Memory B cell (primary cell): Measurements from ENCODE around the gene SUDS3.

Source experiments
- ATAC-seq: fragments of 150-1000 bp; cut with Tn5 transposase; 2 replicates; pipeline ENCODE4 v1.10.0; 2021; ENCODE audit warnings: low read depth, mild to moderate bottlenecking, moderate library complexity
- DNase-seq, 2 donors: peaks; one replicate each; pipeline ENCODE4 v3.0.0; 2022; ENCODE audit warnings: low spot score in 2 of 2
- H3K27ac Mint-ChIP-seq: one replicate; pipeline ENCODE4 v1.8.0; 2022; ENCODE audit warnings: mild to moderate bottlenecking, moderate library complexity, mixed read lengths
- H3K27me3 Mint-ChIP-seq: one replicate; pipeline ENCODE4 v1.8.0; 2022; ENCODE audit warnings: mixed read lengths
- H3K36me3 Mint-ChIP-seq: one replicate; pipeline ENCODE4 v1.8.0; 2022; ENCODE audit warnings: mild to moderate bottlenecking, mixed read lengths
- H3K4me1 Mint-ChIP-seq: one replicate; pipeline ENCODE4 v1.8.0; 2022; ENCODE audit warnings: mixed read lengths
- H3K4me3 Mint-ChIP-seq: one replicate; pipeline ENCODE4 v1.8.0; 2022; ENCODE audit warnings: mild to moderate bottlenecking, moderate library complexity, mixed read lengths
- H3K9me3 Mint-ChIP-seq: one replicate; pipeline ENCODE4 v1.8.0; 2022; ENCODE audit warnings: mixed read lengths

SUDS3 gene

GRCh38 chr12:118429688-118430383 is 53.5 kb downstream of the SUDS3 start:
- H3K4me1 Mint-ChIP-seq = peaks cover 5% of the 10 kb centered on the region
- ATAC-seq (no peak), DNase-seq (no peak)
- peaks cover 6% of the 10 kb centered on the region for H3K36me3 Mint-ChIP-seq
- H3K4me3 Mint-ChIP-seq = no peak overlapping the region
- H3K9me3 Mint-ChIP-seq = no peaks in the 10 kb centered on the region
- no peak overlapping the region for H3K27ac Mint-ChIP-seq
- H3K27me3 Mint-ChIP-seq = no peaks in the 10 kb centered on the region

- H3K36me3 Mint-ChIP-seq = peaks cover 6% of the 10 kb centered on the region
- ATAC-seq (no peak), DNase-seq (no peak)
- H3K4me1 Mint-ChIP-seq = peaks cover under 1% of the 10 kb centered on the region
- H3K27ac Mint-ChIP-seq = no peak overlapping the region
- H3K27me3 Mint-ChIP-seq = no peaks in the 10 kb centered on the region
- H3K9me3 Mint-ChIP-seq = peaks cover 1% of the 10 kb centered on the region
- H3K4me3 Mint-ChIP-seq = no peak overlapping the region
Observed at GRCh38 chr12:118430516-118430915, 54.2 kb downstream of the SUDS3 start.

DNA sequence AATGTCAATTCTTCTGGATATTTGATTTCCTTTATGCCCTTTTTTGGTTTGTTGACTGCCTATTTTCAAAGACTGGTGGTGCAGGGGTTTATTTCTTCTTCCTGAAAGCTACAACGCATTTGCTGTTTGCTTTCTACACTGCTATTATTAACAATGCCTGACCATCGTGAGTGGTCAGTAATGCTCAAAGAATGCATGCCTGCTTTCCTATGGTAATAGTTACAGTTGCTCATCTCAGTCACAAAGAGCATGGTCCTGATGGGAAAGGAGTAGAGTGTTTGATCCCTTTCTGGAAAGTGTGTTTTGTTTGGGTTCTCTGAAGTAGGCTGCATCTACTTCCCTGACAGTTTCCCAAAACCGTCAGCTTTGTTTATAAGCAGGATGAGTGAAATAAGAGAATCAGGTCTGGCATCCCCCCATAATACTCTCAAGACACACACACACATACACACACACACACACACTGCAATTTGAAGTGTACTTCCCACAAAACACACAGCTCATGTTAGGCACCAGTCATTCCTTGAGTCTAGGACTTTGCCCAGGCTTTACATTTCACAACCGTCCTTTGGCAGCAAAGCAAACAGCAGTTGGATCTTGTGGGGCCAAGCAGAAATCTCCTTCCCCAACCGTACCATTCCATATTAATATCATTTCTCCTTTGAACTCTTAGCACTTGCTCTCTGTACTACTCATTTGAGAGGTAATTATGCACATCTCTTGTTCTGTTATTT is 56.6 kb downstream of the SUDS3 start:
- H3K4me3 Mint-ChIP-seq = no peak overlapping the region
- DNase-seq (no peak), ATAC-seq (no peak)
- no peaks in the 10 kb centered on the region for H3K4me1 Mint-ChIP-seq
- H3K9me3 Mint-ChIP-seq = peaks cover 1% of the 10 kb centered on the region
- peaks cover 3% of the 10 kb centered on the region for H3K27me3 Mint-ChIP-seq
- no peak overlapping the region for H3K27ac Mint-ChIP-seq
- H3K36me3 Mint-ChIP-seq = peaks cover 6% of the 10 kb centered on the region

DNA sequence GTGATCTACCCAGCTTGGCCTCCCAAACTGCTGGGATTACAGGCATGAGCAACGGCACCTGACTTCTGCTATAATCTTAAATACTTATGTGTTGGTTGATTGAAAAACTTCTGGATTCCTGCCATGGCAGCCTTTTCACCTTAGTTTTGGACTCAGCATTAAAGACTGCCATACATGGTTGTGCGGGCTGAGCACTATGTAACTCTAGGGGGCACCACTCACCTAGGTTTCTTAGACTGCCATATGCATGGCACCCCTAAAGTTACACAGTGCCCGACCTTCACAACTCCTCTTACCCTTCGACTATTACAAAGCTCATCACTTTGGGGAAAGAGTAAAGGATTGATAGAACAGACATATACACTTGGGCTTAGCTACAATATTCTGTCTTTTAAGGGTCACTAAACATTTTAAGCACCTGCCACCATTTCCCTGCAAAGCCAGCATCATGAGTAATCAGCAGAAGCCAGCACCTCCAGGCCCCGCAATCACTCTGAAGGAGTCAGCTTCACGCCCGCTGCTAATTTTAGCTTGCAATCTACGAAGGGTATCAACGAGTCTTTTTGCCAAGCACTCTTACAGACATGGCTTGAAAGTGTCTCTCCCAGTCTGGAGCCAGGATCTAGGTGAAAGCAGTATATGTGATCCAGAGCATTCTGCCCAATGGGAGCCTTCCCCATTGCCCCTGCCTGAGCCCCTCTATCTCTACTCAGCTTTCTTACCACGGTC is 59.8 kb downstream of the SUDS3 start:
- ATAC-seq = no peak

GRCh38 chr12:118436986-118437385 is 60.6 kb downstream of the SUDS3 start:
- H3K9me3 Mint-ChIP-seq = peaks cover 1% of the 10 kb centered on the region
- ATAC-seq (no peak), DNase-seq (no peak)
- H3K27me3 Mint-ChIP-seq = peaks cover 9% of the 10 kb centered on the region
- H3K4me3 Mint-ChIP-seq = no peak overlapping the region
- H3K4me1 Mint-ChIP-seq = no peaks in the 10 kb centered on the region
- H3K36me3 Mint-ChIP-seq = peaks cover 3% of the 10 kb centered on the region
- H3K27ac Mint-ChIP-seq = no peak overlapping the region

More for the DNA sequence above, 59.8 kb downstream of the SUDS3 start:
- no peak overlapping the region for H3K4me3 Mint-ChIP-seq
- peaks cover 1% of the 10 kb centered on the region for H3K9me3 Mint-ChIP-seq
- no peak overlapping the region for H3K27ac Mint-ChIP-seq
- H3K27me3 Mint-ChIP-seq = peaks cover 7% of the 10 kb centered on the region
- no peaks in the 10 kb centered on the region for H3K4me1 Mint-ChIP-seq
- DNase-seq = no peak
- H3K36me3 Mint-ChIP-seq = peaks cover 3% of the 10 kb centered on the region

- ATAC-seq = no peak
- peaks cover 9% of the 10 kb centered on the region for H3K27me3 Mint-ChIP-seq
Observed at GRCh38 chr12:118439068-118439467, 62.7 kb downstream of the SUDS3 start.

DNA sequence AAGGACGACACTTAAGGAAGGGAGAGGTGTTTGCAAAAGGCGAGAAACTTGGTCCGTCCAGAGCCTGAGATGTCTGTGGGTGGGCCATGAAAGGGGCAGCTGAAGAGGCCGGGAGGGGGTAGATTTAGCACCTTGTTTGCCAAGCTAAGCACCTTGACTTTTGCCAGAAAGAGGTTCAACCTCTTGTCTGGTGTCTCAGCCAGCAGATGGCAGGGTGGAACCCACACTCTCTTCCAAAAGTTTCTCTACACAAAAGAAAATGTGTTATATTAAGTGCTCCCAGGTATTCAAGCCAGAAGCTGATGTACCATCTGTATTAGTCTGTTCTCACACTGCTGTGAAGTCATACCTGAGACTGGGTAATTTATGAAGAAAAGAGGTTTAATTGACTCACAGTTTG is 69.9 kb downstream of the SUDS3 start:
- no peak for DNase-seq
- Mint-ChIP-seq H3K27me3 (peaks cover 7% of the 10 kb centered on the region), H3K27ac (no peak overlapping the region)

More at GRCh38 chr12:118439068-118439467, 62.7 kb downstream of the SUDS3 start:
- H3K27ac Mint-ChIP-seq = no peak overlapping the region
- DNase-seq = no peak
- no peaks in the 10 kb centered on the region for H3K4me1 Mint-ChIP-seq
- peaks cover 3% of the 10 kb centered on the region for H3K36me3 Mint-ChIP-seq
- peaks cover 1% of the 10 kb centered on the region for H3K9me3 Mint-ChIP-seq
- no peak overlapping the region for H3K4me3 Mint-ChIP-seq

DNA sequence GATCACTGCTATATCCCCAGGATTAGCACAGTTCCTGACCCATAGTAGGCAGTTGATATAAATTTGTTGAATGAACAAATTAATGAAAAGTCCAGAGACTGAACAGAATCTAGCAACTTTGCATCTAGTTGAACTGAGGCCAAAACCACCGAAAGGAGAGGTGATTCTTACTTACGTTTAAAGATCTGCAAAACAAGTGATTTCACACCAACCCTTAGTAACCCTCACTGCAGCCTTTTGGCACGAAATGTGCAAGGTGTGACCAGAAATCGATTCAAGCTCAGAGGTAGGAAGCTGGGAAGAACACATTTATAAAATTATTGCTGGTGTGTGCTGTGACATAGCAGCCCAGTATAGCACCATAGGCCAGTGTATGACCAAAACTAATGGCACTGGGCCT is 70.8 kb downstream of the SUDS3 start:
- no peak for DNase-seq
- H3K4me1 Mint-ChIP-seq = no peaks in the 10 kb centered on the region
- H3K9me3 Mint-ChIP-seq = no peaks in the 10 kb centered on the region
- H3K27me3 Mint-ChIP-seq = peaks cover 6% of the 10 kb centered on the region
- H3K4me3 Mint-ChIP-seq = no peak overlapping the region
- no peaks in the 10 kb centered on the region for H3K36me3 Mint-ChIP-seq
- no peak overlapping the region for H3K27ac Mint-ChIP-seq
- no peak for ATAC-seq

More for the DNA sequence above, 69.9 kb downstream of the SUDS3 start:
- no peak for ATAC-seq
- Mint-ChIP-seq H3K4me1 (no peaks in the 10 kb centered on the region), H3K9me3 (no peaks in the 10 kb centered on the region), H3K4me3 (no peak overlapping the region), H3K36me3 (no peaks in the 10 kb centered on the region)

DNA sequence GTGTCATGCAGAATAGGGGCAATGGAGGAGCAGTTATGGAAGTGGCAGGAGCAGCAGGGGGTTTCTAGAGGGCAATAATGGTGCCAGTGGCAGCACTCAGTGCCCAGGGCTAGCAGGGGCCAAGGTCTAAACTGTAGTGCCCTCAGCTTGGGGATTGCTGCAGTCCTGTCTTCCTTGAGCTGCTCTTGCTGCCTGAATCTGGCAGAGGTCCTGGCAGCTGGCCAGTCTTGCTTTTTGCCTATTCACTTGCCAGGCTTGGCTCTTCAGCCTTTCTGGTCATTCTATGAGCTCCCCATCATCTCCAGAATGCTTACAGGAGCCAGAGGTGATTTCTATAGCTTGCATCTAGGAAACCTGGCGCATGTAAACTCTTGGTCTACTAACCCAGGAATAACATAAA is 72.0 kb downstream of the SUDS3 start:
- no peak for ATAC-seq
- Mint-ChIP-seq H3K9me3 (no peaks in the 10 kb centered on the region), H3K36me3 (no peaks in the 10 kb centered on the region), H3K4me1 (no peaks in the 10 kb centered on the region), H3K4me3 (no peak overlapping the region), H3K27ac (no peak overlapping the region), H3K27me3 (peaks cover 7% of the 10 kb centered on the region)
- DNase-seq = no peak

GRCh38 chr12:118455327-118455726 is 79.0 kb downstream of the SUDS3 start:
- no peaks in the 10 kb centered on the region for H3K4me1 Mint-ChIP-seq
- H3K9me3 Mint-ChIP-seq = peaks cover 4% of the 10 kb centered on the region
- no peaks in the 10 kb centered on the region for H3K36me3 Mint-ChIP-seq
- H3K27me3 Mint-ChIP-seq = peaks cover 7% of the 10 kb centered on the region
- DNase-seq (no peak), ATAC-seq (no peak)
- no peak overlapping the region for H3K27ac Mint-ChIP-seq
- H3K4me3 Mint-ChIP-seq = no peak overlapping the region

GRCh38 chr12:118456741-118457140 is 80.4 kb downstream of the SUDS3 start:
- Mint-ChIP-seq H3K27ac (no peak overlapping the region), H3K9me3 (peaks cover 7% of the 10 kb centered on the region), H3K36me3 (no peaks in the 10 kb centered on the region), H3K4me1 (no peaks in the 10 kb centered on the region), H3K27me3 (peaks cover 7% of the 10 kb centered on the region), H3K4me3 (no peak overlapping the region)
- no peak for DNase-seq
- ATAC-seq = no peak

- ATAC-seq (no peak), DNase-seq (no peak)
- no peaks in the 10 kb centered on the region for H3K36me3 Mint-ChIP-seq
- peaks cover 7% of the 10 kb centered on the region for H3K9me3 Mint-ChIP-seq
- H3K4me1 Mint-ChIP-seq = no peaks in the 10 kb centered on the region
- H3K4me3 Mint-ChIP-seq = no peak overlapping the region
- H3K27me3 Mint-ChIP-seq = peaks cover 7% of the 10 kb centered on the region
- H3K27ac Mint-ChIP-seq = no peak overlapping the region
Observed at GRCh38 chr12:118459110-118459509, 82.8 kb downstream of the SUDS3 start.

GRCh38 chr12:118463677-118464076 is 87.3 kb downstream of the SUDS3 start:
- Mint-ChIP-seq H3K36me3 (no peaks in the 10 kb centered on the region), H3K27me3 (peaks cover 6% of the 10 kb centered on the region), H3K4me3 (no peak overlapping the region), H3K4me1 (no peaks in the 10 kb centered on the region), H3K9me3 (peaks cover 6% of the 10 kb centered on the region), H3K27ac (no peak overlapping the region)
- ATAC-seq (no peak), DNase-seq (no peak)

DNA sequence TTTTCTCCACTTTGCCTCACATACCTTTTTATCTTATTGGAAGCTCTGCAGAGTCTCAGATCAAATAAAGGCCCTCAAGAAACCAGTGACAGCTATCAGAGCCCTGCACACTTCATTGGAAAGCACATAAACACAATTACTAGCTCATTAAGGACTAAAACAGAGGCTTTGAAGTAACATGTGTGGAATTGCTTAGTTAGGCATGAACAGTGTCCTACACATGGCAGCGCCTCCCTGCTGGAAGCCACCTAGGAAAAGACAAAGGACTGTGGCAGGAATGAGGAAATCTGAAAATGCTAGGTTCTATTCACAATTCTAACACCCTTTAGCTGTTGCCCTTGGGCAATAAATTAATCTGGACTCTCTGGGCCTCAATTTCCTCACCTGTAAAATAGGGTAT is 89.4 kb downstream of the SUDS3 start:
- no peak overlapping the region for H3K4me3 Mint-ChIP-seq

More for the DNA sequence above, 89.4 kb downstream of the SUDS3 start:
- DNase-seq (no peak), ATAC-seq (no peak)
- no peaks in the 10 kb centered on the region for H3K36me3 Mint-ChIP-seq
- H3K27ac Mint-ChIP-seq = no peak overlapping the region
- H3K4me1 Mint-ChIP-seq = no peaks in the 10 kb centered on the region
- peaks cover 6% of the 10 kb centered on the region for H3K27me3 Mint-ChIP-seq
- peaks cover 3% of the 10 kb centered on the region for H3K9me3 Mint-ChIP-seq
